GM19025 (cell line): ENCODE results near the gene NDE1.

Experiments
- ATAC-seq: cut with Tn5 transposase; IDR thresholded peaks from one replicate; pipeline ENCODE4 v1.9.1; 2021; ENCODE audit warnings: mild to moderate bottlenecking, low read depth, moderate library complexity; ENCODE audit not compliant: unreplicated experiment

The NDE1 gene

GRCh38 chr16:15759070-15759469, 109.0 kb downstream of the NDE1 start:
- no peak for ATAC-seq

DNA sequence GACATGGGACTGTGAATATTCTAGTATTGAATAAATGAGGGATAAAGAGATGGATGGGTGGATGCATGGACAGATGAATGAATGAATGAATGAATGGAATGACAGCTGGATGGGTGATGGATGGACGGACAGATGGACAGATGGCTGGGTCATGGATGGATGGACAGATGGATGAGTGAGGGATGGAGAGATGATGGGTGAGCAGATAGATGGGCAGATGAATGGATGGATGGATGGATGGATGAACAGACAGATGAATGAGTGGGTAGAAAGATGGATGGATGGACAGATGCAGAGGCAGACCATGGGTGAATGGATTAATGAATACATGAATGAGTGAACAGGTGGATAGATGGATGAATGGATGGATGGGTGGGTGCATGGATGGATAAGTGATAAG, 110.1 kb downstream of the NDE1 start:
- ATAC-seq, result no peak

GRCh38 chr16:15764112-15764511, 114.1 kb downstream of the NDE1 start:
- ATAC-seq, result no peak

DNA sequence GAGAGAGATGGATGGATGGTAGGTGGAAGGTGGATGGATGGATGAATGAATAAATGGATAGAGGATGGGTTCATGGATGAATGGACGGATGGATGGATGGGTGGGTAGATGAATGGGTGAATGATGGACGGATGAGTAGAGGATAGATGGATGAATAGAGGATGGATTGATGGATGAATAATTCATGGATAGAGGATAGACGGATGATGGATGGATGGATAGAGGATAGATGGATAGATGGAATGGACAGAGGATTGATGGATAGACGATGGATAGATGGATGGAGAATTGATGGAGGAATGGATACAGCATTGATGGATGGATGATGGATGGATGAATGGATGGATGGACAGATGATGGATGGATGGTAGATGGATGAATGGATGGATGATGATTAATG, 115.1 kb downstream of the NDE1 start:
- no peak for ATAC-seq

DNA sequence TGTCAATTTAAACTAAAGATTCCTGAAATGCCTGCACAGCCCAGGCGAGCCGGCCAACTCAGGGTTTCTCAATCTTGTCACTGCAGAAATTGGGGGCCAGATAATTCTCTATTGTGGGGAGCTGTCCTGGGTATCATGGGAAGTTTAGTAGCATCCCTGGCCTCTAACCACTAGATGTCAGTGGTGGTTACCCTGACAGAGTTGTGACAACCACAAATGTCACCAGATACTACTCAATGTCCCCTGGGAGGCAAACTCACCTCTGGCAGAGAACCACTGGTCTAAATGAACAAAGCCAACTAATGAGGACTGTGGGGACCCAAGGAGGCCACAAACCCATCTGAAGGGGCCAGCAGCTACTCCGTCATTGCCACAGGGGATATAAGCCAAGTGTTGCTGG, 115.8 kb downstream of the NDE1 start:
- peak; percentile 70 for ATAC-seq

DNA sequence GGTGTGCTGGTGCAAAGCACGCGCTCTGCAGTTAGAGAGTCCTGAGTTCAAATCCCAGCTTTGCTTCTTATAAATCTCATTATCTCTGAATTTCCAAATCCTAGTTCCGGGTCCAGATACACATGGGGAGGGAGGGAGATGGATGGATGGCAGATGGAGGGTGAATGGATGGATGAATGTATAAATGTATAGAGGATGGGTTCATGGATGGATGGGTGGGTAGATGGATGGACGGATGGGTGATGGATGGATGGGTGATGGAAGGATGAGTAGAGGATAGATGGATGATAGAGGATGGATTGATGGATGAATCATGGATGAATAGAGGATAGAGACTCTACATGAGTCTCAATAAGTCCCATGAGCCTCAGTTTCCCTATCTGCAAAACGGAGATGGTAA, 116.9 kb downstream of the NDE1 start:
- ATAC-seq, result no peak

DNA sequence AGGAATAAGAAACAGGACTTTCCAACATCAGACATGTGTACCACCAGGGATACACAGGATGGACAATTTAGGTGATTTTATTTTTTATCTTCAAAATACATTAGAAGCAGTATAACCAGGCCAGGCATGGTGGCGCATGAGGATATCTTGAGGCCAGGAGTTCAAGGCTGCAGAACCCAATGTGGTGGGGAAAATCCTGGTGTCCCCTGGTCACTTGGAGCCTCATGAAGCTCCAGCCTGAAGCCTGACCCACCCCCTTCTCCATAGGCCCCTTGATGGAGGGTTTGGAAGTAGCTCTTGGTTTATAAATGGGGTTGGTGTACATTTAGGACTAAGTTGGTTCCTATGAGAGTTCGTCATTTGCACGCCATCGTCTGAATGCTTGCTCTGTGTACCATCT, 118.2 kb downstream of the NDE1 start:
- no peak for ATAC-seq

- ATAC-seq, result no peak
Observed at GRCh38 chr16:15769239-15769638, 119.2 kb downstream of the NDE1 start.

DNA sequence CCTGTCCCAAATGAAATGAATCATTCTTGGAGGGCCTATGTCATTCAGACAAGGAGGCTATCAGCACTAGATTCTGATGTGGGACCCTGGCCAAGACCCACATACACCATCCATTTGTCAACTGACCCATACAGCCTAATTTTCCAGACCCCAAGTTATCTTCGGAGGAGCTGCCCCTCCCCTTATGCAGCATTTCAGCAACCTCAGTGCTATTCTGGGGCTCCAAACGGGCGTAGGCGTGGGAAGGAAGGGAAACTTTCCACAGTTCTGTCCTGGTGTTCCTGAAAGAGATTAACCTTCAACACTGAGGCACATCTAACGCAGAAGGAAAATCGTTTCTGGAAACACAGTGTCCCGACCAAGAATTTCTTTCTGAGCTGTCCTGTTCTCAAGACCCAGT, 120.1 kb downstream of the NDE1 start:
- no peak for ATAC-seq

DNA sequence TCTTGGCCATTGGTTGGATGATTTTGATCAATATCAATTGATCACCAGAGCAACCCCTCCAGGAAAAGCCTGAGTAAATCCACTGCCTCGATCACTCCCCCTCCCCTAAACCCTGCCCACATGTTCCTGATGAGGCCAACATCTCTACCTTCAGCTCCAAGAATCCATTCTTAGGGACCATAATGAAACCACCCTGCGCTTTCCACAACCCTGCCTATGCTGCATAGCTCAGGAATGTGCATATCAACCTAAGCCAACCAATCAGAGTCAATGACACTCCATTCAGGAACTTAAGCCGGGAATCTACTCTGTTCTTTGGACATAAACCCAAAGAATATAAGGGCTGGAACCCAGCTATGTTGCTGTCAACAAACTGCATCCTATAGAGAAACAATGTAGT, 120.5 kb downstream of the NDE1 start:
- ATAC-seq, result no peak

GRCh38 chr16:15771694-15772093, 121.6 kb downstream of the NDE1 start:
- ATAC-seq, result no peak

GRCh38 chr16:15772579-15773293, 122.7 kb downstream of the NDE1 start:
- ATAC-seq, result no peak

DNA sequence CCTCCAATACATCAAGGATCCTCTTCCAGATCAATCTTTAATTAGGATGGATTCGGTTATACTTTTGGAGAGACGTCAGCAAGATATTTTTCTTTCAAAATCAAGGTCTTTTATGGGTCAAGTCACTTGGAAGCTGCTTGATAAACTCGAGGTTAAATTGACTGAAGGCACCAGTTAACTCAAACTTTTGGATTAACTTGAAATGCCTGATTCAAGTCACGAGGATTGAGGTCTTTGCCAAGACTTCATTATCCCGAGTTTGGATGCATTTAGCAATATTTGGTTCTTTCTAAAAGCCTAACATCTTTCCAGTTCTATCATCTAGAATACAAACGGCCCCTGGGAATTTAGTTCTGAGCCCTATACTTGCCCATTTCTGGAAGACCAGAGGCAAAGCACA, 123.9 kb downstream of the NDE1 start:
- no peak for ATAC-seq

- ATAC-seq, result no peak
Observed at GRCh38 chr16:15775209-15775608, 125.2 kb downstream of the NDE1 start.

DNA sequence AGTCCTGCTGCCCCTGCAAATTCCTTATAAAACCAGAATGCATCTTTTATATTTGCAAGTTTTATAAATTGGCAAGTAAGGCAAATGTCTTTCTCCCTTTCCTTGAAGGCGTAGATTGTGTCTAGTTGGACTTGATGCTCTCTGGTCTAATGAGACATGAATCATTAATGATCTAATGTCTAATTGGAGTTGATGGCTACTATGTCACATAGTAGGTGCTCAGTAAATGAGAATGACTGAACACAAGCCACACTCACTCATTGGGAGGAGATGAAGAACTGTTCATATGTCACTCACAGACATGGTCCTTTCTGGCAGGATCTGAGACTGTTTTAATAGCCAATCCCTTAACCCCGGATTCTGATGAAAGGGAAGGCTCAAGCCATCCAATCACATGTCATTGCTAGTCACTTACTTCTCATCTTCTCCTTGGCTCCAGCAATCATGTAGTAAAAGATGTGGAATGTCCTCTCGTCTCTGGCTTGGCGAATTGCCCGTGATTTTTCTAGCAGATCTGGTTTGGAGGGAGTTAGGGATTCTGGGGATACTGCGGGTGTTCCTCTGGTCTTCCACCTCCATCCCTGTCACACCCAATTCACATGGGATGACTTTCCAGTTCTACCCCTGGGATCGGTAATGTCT, 125.7 kb downstream of the NDE1 start:
- no peak for ATAC-seq
